Lower leg skin (tissue), 3 donors: Measurements from ENCODE around the gene ASXL1.

Experiments used
- POLR2A ChIP-seq, 2 donors: fragments of 450-650 bp; IDR thresholded peaks; one replicate each; pipeline ENCODE4 v1.6.1; 2016 to 2017; ENCODE audit warnings: antibody characterized with exemption in 2 of 2, mild to moderate bottlenecking in 1 of 2, moderate library complexity in 1 of 2
- TF ChIP-seq, protein P1 (sequence below), 3 donors: fragments of 450-650 bp; IDR thresholded peaks; one replicate each; pipeline ENCODE4 v1.5.1; 2016; ENCODE audit warnings: antibody characterized with exemption in 3 of 3, mild to moderate bottlenecking in 3 of 3, moderate library complexity in 2 of 3

DNA sequence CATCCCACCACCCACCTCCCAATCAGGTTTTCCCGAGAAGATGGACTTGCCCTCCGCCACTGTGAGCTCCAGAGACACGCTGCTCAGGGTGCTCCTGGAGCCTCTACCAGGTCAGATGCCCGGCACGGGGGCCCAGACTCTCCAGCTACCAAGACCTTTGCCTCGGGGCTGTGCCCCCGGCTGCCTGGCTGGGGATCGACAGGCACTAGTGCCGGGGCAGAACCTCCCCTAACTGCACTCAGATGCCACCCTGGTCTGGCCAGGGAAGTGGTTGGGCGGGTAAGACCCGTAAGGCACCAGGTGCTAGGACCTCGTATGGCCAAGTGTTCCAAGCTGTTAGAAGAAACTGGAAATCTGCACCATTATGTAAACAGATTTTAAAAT, 100.7 kb downstream of the ASXL1 start:
- TF ChIP-seq POLR2A (IDR thresholded peaks at IDR 0.05): no peak
- TF ChIP-seq, protein P1, sequence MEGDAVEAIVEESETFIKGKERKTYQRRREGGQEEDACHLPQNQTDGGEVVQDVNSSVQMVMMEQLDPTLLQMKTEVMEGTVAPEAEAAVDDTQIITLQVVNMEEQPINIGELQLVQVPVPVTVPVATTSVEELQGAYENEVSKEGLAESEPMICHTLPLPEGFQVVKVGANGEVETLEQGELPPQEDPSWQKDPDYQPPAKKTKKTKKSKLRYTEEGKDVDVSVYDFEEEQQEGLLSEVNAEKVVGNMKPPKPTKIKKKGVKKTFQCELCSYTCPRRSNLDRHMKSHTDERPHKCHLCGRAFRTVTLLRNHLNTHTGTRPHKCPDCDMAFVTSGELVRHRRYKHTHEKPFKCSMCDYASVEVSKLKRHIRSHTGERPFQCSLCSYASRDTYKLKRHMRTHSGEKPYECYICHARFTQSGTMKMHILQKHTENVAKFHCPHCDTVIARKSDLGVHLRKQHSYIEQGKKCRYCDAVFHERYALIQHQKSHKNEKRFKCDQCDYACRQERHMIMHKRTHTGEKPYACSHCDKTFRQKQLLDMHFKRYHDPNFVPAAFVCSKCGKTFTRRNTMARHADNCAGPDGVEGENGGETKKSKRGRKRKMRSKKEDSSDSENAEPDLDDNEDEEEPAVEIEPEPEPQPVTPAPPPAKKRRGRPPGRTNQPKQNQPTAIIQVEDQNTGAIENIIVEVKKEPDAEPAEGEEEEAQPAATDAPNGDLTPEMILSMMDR (IDR thresholded peaks at IDR 0.05): no peak
